HG02938 (cell line): Measurements from ENCODE around the gene TBX18.

Experiments
- ATAC-seq: cut with Tn5 transposase; IDR thresholded peaks from one replicate; pipeline ENCODE4 v1.9.1; 2021; ENCODE audit warnings: mild to moderate bottlenecking, moderate library complexity; ENCODE audit not compliant: unreplicated experiment

Gene TBX18

GRCh38 chr6:84675651-84676050, 88.7 kb downstream of the TBX18 start:
- ATAC-seq: no peak

- no peak for ATAC-seq
These were observed 90.0 kb downstream of the TBX18 start for GRCh38 chr6:84674395-84674794.

GRCh38 chr6:84671183-84671582, 93.2 kb downstream of the TBX18 start:
- ATAC-seq: no peak

- no peak for ATAC-seq
These were observed 94.5 kb downstream of the TBX18 start for GRCh38 chr6:84669945-84670344.

GRCh38 chr6:84667252-84668213, 96.9 kb downstream of the TBX18 start:
- no peak for ATAC-seq

- no peak for ATAC-seq
These were observed 99.0 kb downstream of the TBX18 start for GRCh38 chr6:84665401-84665800.

GRCh38 chr6:84663866-84664265, 100.5 kb downstream of the TBX18 start:
- ATAC-seq: no peak

- ATAC-seq: no peak
These were observed 106.9 kb downstream of the TBX18 start for GRCh38 chr6:84657486-84657885.

- no peak for ATAC-seq
These were observed 107.4 kb downstream of the TBX18 start for GRCh38 chr6:84657025-84657424.

GRCh38 chr6:84653027-84653551, 111.3 kb downstream of the TBX18 start:
- ATAC-seq: no peak

GRCh38 chr6:84652356-84653026, 111.9 kb downstream of the TBX18 start:
- no peak for ATAC-seq

- ATAC-seq: no peak
These were observed 112.8 kb downstream of the TBX18 start for GRCh38 chr6:84651583-84651982.

GRCh38 chr6:84648444-84648843, 116.0 kb downstream of the TBX18 start:
- no peak for ATAC-seq

GRCh38 chr6:84645563-84646266, 118.7 kb downstream of the TBX18 start:
- no peak for ATAC-seq

GRCh38 chr6:84645000-84645399, 119.4 kb downstream of the TBX18 start:
- no peak for ATAC-seq

- no peak for ATAC-seq
These were observed 120.6 kb downstream of the TBX18 start for GRCh38 chr6:84643778-84644177.

- no peak for ATAC-seq
These were observed 123.3 kb downstream of the TBX18 start for GRCh38 chr6:84641076-84641475.

GRCh38 chr6:84639396-84639795, 125.0 kb downstream of the TBX18 start:
- no peak for ATAC-seq

GRCh38 chr6:84638286-84638685, 126.1 kb downstream of the TBX18 start:
- ATAC-seq: no peak
